ENCODE results near the gene NPC1L1. TPM values are rescaled to one million over a fixed set of nuclear protein-coding genes. Genes with fewer than 3 reads are reported as not detected.

Gene NPC1L1
- under 1 TPM in 2 of 4 donors, not detected in 2; 0.04 to 0.07 TPM for total RNA-seq

DNA sequence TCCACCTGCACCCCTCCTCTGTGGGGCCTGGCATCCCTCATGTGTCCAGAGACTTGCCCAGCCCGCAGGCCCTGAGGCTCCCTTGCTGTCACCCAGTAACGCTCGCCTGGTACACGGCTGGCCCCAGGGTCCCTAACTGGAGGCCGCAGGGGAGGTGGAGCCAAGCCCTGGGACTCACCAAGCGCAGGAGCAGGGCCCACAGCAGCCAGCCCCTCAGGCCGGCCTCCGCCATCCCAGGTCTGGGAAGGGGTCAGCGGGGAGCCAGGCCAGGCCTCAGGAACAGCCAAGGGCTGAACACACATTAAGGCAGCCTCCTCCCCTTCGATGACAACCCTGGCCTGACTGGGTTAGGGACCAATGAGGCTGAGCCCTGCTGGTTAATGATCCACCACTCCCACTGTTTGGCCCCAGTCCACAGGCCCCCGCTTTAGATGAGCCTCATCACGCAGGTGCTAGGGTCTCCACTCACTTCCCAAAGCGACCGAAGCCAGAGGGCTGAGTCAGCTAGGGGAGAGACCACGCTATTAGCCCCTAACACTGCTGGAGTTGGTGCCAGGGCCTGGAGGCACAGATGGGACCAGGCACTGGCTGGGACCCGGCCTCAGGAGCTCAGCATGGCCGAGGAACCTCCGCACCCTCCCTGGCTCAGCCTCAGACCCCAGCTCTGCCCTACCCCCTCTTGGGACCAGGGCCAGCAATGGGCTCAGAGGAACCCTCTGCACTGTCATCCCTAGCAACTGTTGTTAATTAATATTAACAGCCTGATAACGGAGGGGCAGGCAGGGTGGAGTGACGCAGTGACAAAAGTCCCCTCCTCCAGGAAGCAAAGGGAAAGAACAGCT, at the start of gene NPC1L1:
Gene NPC1L1, minus strand, starts transcription at position 303 of the 842 bp plus-strand sequence. Its CDS starts 71 bp downstream, at position 232.
- Histone ChIP-seq H3K9me3 (no peaks in the 10 kb centered on the region), H3K36me3 (no peaks in the 10 kb centered on the region), H3K27me3 (no peaks in the 10 kb centered on the region), H3K4me3 (no peak within 1 kb of the TSS), H3K27ac (no peak within 1 kb of the TSS), H3K4me1 (no peaks in the 10 kb centered on the region)
- in situ Hi-C loops (cut with MboI; ENCODE audit: low sequenced_read_pairs in 4 of 4) (no loop called here), intact Hi-C loops (cut with DNase I; ENCODE audit: low total_unique reads) (no loop called here)
- DNase-seq (no peak), ATAC-seq (no peak)
- TF ChIP-seq POLR2A (IDR thresholded peaks at IDR 0.05) (no peak), CTCF (IDR thresholded peaks at IDR 0.05 in 4 of 5, conservative IDR thresholded peaks at IDR 0.05 in 1 of 5) (no peak)

GRCh38 chr7:44590910-44591309, 49.8 kb upstream of the NPC1L1 start:
- intact Hi-C loops (cut with DNase I; ENCODE audit: low total_unique reads), result no loop called here

DNA sequence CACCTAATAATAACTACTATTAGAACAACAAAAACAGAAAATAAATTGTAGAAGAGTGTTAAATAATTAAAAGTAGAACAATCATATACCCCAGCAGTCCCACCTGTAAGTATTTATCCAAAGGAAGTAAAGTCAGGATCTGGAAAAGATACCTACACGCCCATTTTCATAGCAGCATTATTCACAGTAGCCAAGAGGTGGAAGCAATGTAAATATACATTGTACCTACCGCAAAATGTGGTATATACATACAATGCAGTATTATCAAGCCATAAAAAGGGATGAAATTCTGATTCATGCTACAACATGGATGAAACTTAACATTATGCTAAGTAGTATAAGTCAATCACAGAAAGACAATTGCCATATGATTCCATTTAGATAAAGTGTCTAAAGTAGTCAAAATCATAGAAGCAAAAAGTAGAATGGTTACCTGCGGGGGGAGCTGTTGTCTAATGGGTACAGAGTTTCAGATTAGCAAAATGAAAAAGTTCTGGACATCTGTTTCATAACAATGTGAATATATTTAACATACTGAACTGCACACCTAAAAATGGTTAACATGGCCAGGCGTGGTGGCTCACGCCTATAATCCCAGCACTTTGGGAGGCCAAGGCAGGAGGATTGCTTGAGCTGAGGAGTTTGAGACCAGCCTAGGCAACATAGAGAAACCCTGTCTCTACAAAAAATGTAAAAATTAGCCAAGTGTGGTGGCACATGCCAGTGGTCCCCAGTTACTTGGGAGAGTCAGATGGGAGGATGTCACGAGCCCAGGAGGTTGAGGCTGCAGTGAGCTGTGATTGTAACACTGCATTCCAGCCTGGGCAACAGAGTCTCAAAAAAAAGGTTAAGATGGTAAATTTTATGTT, 46.9 kb upstream of the NPC1L1 start:
- Histone ChIP-seq H3K27ac (peak overlapping the region in 2 of 4 donors; percentile 17 to 41), H3K9me3 (no peaks in the 10 kb centered on the region)
- DNase-seq, result no peak

More at GRCh38 chr7:44590910-44591309, 49.8 kb upstream of the NPC1L1 start:
- no peak for TF ChIP-seq POLR2A (IDR thresholded peaks at IDR 0.05)
- no peak for TF ChIP-seq CTCF (IDR thresholded peaks at IDR 0.05 in 4 of 5, conservative IDR thresholded peaks at IDR 0.05 in 1 of 5)
- Histone ChIP-seq H3K27me3 (no peaks in the 10 kb centered on the region), H3K36me3 (no peaks in the 10 kb centered on the region), H3K27ac (no peak overlapping the region), H3K9me3 (no peaks in the 10 kb centered on the region), H3K4me3 (no peak overlapping the region), H3K4me1 (peaks cover 4 to 11% of the 10 kb centered on the region in 2 donors)
- no peak for DNase-seq
- no peak for ATAC-seq
- in situ Hi-C loops (cut with MboI; ENCODE audit: low sequenced_read_pairs in 4 of 4), result loop anchor here (5.0 to 25.0 kb wide), 6 partner anchors 121 to 521 kb away; partner anchors contain the start of genes TBRG4 (in 4 of the 4) and H2AZ2 (in 1 of the 4)

More for the DNA sequence above, 46.9 kb upstream of the NPC1L1 start:
- Histone ChIP-seq H3K4me1 (peaks cover 0 to 9% of the 10 kb centered on the region in 2 donors), H3K4me3 (no peak overlapping the region), H3K27me3 (no peaks in the 10 kb centered on the region), H3K36me3 (no peaks in the 10 kb centered on the region)
- peak; percentile 84 to 88 for ATAC-seq
- in situ Hi-C loops (cut with MboI; ENCODE audit: low sequenced_read_pairs in 4 of 4), result loop anchor here (10.0 to 25.0 kb wide), 6 partner anchors 124 to 524 kb away; partner anchors contain the start of genes TBRG4 (in 4 of the 4) and H2AZ2 (in 1 of the 4)
- intact Hi-C loops (cut with DNase I; ENCODE audit: low total_unique reads), result loop anchor here (5.0 to 10.0 kb wide), 2 partner anchors 334 to 527 kb away; partner anchors contain the start of gene TBRG4
- TF ChIP-seq POLR2A (IDR thresholded peaks at IDR 0.05), result no peak
- peak; percentile 58 to 77 (median 68) for TF ChIP-seq CTCF (IDR thresholded peaks at IDR 0.05 in 4 of 5, conservative IDR thresholded peaks at IDR 0.05 in 1 of 5)
